HG03378 (cell line): ENCODE measurements around the gene ZNF322.

Source experiments
- ATAC-seq: cut with Tn5 transposase; IDR thresholded peaks from one replicate; pipeline ENCODE4 v1.9.1; 2021; ENCODE audit warnings: mild to moderate bottlenecking, moderate library complexity; ENCODE audit not compliant: unreplicated experiment

Gene ZNF322

DNA sequence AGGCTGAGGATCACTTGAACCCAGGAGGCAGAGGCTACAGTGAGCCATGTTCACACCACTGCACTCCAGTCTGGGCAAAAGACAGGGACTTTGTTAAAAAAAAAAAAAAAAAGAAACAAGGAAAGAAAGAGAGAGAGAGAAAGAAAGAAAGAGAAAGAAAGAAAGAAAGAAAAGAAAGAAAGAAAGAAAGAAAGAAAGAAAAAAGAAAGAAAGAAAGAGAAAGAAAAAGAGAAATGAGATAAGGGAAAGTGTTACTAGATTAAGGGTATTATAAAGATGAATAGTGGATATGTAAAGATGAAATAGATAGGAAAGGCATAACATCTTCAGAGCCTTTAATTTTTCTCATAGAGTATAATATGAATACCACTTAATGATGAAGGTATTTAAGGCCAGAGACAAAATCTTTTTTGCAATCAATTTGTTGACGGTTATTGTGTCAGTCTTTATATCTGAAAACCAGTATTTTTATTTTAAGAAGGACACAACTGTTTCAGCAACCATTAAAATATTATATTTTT lies 36.1 kb downstream of the ZNF322 start:
- no peak for ATAC-seq

DNA sequence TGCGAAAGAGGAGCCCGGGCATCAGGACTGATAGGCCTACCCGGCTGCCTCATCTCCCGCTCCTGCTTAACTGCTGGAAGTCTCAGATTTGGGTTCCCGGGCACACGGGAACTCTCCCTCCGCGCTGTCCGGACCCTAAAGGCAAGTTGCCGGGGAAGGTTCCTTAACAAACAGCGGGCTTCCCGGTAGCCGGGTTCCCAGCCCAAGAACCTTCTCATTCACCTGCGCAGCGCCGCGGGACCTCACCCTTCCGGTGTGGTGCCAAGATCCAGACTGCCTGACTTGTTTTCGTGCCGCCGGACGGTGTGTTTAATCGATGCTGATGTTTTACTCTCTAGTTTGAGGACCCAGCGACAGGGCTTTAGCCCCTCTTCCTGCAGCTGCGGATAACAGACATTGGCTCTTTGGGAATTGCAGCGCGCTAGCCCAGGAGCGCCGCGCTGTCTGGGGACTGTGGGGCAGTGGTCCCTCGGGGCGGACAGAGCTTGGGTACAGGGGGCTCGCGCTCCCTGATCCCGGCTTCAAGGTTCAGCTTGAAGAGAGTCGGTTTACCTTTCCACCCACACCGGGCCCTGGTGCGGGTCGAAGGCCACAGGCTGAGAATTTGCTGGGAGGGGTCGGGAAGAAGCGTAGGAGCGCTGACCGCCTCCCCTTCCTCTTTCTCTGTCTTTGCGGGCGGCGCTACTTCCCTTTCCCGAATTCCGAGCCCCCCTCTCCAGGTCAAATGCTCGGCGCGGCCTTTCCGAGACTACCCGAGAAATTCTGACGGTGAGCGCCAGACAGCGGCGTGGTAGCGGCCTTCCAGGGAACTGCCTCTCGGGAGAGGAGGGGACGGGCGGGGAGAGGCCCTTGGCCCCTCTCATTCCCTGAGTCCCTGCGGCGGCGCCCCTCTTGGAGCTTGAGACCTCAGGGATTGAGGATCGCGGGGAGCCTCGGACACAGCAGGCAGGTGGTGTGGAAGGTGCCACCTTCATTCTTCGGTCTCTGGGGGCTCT lies 45.6 kb downstream of the ZNF322 start:
- ATAC-seq = no peak

DNA sequence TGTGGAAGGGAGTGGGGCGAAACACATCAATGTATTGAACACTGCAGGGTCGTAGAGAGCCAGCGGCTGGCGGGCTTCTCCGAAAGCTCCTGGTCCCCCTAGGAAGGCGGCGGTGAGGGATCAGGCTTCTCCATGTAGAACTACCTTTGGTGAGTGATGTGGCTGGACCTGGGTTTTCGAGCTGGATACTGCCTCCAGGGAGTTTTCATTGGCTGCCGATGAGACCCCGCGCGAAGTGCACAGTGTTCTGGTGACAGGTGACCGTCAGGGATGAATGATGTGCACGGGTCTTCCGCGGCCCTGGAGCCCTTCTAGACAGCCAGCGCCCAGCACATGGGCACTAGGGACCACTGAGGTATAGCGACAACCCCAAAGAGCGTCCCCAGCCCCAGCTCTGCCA lies 46.3 kb downstream of the ZNF322 start:
- ATAC-seq = no peak

DNA sequence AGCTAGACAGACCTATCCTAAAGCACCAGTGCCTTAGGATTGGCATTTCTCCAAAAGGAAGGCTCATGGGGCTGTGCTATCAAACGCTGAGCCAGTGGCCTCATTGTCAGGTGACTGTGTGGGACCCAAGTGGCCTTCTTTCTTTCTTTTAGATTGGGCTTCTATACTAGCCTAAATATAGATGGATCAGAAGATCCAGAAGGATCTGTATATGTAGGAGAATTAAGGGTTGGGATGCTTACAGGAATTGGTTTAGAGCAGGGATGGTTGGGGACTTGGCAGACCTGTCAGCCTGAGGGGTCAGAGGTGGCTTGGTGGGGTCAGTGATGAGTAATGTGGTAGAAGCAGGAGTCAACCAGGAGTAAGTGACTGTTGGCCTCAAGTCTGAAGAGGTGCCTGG lies 47.9 kb downstream of the ZNF322 start:
- ATAC-seq = no peak

DNA sequence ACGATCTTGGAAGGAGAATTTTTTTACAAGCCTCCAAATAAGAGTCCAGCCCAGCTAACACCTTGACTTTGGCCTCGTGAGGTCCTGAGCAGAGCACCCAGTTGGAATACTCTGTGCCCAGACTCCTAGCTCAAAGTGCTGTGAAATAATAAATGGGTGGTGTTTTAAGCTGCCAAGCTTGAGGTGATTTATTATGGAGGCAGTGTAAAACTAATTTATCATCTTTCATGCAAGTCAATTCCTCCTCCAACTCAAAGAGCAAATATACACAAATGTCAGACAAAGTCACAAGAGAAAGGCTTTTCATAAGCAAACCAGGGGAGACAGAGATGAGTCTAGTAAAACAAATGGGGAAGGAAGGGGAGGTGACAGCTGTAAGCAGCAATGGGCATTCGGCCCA lies 50.1 kb downstream of the ZNF322 start:
- no peak for ATAC-seq

DNA sequence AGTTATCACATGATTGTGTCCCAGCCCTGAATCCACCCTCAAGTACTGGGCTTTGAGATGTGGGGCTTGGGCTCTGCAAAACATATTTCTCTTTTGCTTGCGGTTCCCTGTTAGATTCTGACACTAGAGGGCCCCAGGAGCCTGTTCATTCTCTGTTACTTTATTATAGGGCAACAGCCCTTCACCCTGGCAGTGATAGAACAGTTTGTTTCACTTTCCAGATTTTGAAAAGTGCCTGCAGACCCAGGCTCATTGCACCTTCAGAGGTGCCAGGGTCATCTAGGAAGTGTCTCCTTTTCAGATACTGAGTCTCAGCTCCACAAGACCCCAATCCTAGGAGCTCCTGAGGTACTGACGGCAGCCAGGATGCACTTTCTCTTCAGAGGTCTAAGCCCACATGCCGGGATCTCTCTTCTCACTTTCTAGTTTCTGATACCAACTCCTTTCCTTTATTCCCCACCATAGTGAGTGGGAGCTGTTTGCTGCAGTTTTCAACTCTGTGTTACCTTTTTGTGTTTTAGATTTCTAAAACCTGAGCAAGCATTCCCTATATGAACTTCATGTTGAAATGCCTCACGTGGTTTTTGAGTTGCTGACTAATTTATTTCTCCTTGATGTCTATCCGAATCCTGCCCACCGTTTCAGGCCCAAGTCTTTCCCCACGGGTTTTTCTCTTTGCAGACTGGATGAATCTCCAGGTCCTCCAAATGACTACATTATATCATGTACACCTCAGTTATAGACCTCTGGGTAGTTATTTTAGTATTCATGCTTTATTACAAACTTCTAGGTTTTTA lies 51.9 kb downstream of the ZNF322 start:
- peak; percentile 77 for ATAC-seq

DNA sequence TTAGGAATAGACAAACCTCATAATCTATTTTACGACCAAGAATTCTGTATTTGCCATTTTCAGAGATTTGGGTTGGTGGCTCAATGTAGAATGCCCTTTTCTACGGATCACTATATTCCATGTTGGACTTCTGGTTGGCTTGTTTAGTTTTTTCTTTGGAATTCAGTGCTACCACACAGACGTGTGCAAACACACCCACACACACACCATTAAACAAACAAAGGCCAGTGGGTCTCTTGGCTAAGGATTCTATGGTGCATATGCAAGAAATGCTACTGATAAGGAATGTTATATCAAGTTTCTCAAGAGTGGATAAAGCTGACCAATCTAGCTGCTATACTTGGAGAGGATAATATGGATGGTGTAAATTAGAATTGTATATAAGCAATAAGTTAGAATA lies 54.7 kb downstream of the ZNF322 start:
- no peak for ATAC-seq

DNA sequence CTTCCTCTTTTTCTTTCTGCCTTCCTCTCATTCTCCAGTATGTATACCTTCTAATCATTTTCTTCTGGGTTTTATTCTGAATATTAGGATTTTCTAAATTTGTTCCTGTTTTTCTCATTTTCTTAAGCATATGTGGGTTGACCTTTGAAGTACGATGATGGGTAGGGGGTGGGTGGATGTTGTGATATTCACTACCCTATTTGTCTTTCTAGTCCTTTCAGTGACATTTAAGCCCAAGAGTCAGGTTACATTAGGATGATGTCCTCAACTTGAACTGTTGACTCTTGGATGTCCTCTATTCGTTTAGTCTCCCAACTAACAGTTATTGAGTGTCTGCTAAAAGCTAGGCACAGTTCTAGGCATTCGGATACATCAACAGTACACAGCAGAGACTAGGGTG lies 55.5 kb downstream of the ZNF322 start:
- no peak for ATAC-seq

DNA sequence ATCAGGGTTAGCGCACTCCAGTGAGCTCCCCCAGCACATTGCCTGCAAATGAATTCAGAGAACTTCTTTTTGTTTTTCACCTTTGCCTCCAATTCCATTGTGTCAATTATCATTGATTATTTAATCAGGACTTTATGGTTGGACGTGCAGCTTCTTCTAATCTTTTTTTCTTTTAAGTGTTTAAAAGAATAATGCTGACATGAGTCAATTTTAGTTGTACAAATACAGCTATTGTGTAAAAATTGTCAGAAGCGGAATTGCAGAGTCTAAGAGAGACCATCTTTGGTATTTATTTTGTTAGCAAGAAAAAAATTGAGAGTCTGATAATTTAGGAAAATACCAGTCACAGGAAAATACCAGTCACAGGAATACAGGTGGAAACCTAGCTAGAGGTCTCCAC lies 57.3 kb downstream of the ZNF322 start:
- ATAC-seq = no peak

DNA sequence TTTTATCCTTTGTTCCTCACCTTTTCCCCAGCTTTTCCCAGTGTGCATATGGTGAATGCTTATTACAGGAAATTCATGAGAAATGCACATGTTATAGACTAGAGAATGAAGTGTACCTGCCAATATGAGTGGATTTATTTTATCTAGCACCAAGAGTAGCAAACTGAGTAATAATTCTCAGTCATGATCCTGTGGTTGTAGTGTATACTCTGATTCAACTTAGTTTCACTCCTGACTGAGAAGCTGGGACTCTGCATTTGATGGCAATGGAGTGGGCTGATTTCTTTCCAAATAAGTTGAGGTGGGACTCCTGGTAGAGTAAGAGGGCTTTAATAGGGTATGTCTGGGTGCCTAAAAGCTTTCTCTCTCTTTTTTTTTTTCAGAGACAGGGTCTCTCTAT lies 58.8 kb downstream of the ZNF322 start:
- no peak for ATAC-seq

DNA sequence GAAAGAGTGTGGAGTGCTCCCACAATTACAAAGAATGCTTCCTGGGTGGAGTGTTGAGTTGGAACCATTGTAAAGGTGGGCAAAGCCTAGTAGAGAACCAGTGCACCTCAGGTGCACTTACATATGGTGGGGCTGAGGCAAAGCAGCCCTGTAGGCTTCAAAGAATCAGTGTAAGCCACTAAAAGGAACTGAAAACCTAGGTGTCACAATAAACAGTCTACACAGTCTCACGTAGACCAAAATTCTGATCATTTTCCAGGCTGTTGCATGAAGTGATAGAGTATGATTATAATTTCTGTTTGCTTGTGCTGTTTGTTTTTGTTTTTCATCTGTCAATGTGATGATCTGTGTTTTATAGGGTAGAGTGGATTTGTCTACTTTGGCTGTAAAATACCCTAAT lies 60.0 kb downstream of the ZNF322 start:
- no peak for ATAC-seq

DNA sequence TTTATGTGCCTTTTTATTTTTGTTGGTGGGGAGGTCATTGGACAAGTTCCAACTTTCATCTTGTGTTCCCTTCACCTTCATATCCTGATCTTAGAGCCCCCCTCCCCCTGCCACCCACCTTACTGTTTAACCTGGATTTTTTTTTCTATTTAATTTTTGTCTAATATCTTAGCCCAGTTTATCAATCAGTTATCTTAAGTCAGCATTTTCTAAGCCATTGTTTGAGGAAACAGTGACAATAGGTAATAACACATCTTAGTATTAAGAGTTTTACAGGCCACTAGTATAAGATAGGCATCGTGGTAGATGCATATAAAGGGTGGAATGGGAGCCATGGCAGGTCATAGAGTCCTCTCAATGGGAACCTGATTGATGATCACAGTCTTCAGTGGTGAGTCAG lies 60.4 kb downstream of the ZNF322 start:
- ATAC-seq = no peak

DNA sequence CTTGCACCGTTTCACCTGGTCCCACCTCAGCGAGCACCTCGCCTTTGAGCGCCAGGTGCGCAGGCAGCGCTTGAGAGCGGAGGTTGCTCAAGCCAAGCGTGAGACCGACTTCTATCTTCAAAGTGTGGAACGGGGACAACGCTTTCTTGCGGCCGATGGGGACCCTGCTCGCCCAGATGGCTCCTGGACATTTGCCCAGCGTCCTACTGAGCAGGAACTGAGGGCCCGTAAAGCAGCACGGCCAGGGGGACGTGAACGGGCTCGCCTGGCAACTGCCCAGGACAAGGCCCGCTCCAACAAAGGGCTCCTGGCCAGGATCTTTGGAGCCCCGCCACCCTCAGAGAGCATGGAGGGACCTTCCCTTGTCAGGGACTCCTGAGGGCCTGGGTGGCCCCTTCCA lies 61.3 kb downstream of the ZNF322 start:
- ATAC-seq = no peak

DNA sequence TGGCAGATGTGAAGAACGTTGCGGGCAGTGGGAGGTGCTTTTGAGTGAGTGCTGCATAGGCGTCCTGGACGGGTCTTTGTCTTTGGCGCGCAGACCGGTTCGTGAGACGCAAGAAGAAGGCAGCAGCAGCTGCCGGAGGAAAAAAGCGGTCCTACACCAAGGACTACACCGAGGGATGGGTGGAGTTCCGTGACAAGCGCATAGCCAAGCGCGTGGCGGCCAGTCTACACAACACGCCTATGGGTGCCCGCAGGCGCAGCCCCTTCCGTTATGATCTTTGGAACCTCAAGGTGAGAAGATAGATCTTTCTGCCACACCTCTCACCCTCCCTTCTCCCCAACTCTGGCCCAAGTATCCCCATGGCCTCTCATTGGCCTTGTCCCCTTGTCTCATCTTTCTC lies 61.7 kb downstream of the ZNF322 start:
- ATAC-seq = no peak

DNA sequence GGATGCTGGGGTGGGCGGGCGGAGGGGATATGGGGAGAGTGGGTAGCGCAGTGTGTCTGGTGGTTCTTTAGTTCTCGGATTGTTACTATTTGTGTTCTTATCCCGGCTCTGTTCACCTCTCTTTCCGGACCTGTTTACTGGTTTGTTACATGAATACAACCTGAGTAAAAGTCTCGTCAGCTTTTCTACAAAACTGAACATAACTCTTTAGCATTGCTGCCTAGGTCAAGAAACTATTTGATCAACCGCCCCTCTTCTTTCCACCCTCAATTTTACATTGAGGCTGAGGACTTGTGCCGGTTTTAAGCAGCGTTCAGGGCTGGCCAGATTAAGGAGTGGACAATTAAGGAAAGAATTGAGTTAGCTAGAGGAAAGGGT lies 62.2 kb downstream of the ZNF322 start:
- no peak for ATAC-seq

DNA sequence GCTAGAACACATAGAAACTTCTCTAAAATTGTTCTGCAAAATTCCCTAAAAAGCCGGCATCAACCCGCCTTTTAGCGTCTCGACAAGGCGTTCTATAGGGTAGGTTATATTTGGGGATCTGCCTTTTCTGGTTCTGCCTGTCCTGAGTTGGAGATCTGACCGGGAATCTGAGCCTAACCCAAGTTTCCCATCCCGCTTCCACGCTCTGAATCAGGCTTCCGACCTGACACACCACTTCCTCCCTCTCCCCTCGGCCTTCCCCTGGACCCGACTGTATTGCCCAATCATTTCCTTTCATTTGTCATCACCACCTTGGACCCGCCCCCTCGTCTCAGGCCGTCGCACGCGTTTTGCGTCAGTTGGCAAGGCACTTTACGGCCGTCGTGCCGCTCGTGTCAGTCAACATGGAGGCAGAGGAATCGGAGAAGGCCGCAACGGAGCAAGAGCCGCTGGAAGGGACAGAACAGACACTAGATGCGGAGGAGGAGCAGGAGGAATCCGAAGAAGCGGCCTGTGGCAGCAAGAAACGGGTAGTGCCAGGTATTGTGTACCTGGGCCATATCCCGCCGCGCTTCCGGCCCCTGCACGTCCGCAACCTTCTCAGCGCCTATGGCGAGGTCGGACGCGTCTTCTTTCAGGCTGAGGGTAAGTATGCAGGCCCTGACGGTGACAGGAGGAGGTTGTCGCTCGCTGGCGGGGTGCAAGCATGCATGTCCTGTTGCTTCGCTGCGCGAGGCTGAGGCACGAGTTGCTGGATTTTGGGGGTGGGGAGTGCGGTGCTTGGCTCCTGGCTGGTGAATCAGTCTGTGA lies 62.8 kb downstream of the ZNF322 start, which contains the start of gene ABT1:
Gene ABT1 (plus strand): TSS at position 375 of the 810 bp plus-strand sequence. CDS start 30 bp downstream, at position 405.
- peak; percentile 77 for ATAC-seq

DNA sequence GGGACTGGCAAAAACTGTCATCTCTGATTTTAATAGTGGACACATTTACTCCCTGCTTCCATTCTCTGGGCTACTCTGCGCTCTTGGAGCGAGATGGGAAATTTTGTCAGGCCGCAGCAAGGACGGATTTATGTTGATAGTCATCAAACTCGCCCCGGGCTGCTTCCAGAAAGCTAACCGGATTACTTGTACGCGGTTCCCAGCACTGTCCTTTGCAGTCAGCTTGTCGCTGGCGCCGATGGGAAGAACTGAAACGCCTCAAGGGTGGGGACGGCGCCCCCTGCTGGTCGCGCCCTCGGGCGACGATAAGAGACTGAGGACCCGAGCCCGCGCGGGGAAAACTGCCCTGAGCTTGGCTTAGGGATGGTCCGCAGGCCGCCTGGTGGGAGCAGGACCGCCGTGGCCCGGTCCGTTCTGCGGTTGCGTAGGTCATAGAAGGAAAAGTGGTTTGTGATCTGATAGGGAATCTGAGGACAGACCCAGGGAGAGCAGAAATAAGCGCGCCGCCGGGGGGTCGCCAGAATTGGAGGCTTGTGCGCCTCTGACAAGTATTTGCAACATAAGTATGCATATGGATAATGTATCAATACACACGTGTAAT lies 63.8 kb downstream of the ZNF322 start:
- ATAC-seq = peak; percentile 43

DNA sequence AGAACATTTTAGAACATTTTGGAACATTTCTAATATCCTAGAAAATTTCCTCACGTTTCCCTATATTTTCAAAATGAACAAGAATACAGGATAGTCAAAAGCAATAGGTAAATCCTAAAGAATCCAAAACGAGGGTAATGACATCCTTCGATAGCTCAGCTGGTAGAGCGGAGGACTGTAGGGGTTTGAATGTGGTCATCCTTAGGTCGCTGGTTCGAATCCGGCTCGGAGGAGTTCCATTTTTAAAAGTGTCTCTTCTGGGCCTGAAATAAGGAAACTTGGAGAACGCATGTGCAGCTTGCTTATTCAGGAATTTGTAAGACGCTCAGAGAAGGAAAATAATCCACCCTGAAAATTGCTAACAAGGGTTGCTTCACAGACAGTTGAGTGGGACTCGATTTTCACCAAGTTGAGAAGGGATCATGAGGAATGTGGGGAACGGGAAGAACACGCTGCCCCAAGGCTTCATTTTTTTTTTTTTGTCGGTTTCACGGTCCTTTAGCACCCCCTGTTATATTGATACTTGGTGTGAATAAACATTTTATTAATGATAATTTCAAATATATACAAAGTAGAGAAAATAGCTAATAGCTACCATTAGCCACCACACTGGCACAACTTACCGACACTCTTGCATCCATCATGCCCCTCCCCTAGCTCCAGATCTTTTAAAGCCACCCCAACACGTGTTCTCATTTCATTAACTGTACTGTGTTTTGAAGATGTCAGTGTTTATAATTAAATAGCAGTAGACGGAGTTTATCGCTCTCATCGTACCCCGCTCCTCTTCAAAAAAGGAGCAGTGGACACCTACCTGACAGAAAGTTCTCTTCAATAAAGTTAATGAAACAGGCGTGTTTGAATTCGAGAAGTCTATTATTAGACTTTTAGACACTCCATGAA lies 64.6 kb downstream of the ZNF322 start:
- no peak for ATAC-seq

DNA sequence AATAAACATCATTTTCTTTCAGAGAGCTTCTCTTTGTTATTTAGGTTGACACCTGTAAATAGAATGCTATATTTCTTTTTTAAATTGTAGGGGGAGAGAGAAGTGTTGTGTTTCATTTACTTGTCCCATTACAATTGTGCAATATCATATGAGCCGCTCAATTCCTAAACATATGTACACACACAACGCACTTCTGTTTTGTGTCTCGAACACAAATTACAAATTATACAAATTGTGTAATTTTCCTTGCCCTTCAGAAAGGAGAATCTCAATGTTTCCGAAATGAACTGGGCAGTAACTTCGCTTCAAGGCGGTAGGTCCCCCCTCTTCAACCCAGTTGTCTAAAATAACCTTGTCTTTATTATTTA lies 65.4 kb downstream of the ZNF322 start:
- ATAC-seq = no peak
